ENCODE results near the gene SGPP2. TPM values are rescaled to one million over a fixed set of nuclear protein-coding genes. Genes with fewer than 3 reads are reported as not detected.

The SGPP2 gene
- total RNA-seq, 3 donors from 2014 or later: 7.2 to 13.2 (median 7.4) TPM

DNA sequence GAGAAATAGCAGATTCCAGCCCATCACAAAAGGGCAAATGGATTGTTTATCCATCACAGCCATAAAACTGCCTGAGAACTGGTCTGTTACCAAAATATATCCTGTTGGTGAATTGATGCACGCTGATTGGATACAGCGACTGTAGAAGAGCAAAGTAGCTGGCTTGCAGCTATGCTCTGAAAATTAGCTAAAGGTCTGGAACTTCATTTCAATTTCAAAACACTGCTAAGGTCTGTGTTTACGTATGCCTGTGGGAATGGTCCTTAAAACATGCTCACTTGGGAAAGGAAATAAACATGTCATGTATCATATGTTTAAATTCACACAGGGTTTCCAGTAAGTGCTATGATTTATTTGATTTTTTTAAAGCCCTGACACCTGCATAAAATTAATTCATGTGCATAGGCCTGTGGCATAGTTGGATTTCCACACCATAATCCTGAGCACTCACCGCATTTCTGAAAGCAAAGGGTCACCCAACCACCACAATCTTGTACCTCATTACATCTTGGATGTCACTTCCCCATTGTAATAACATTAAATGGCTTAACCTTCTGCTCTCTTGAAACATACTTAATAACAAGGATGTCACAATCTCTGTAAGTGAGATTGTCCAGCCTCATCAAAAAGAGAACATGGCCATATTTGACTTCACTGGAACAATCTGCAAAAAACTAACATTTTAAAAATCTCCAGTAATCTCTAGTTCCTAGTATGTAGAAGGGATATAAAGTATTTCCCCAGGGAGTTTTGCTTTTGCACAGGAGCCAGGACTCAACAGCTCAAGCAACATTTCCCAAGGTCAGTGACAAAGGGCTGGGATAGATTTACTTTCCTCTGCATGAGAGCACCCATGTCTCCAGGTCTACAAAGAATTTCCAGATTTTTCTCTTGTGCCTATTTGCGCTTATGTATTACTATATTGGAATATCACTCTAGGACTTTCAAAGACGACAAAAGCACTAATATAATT lies 121.8 kb downstream of the SGPP2 start:
- ATAC-seq (no peak), DNase-seq (no peak)
- no peak overlapping the region for H3K4me3 Mint-ChIP-seq
- peaks cover 1% of the 10 kb centered on the region for H3K36me3 Mint-ChIP-seq (ENCODE audit: insufficient read depth)
- no peaks in the 10 kb centered on the region for H3K9me3 Mint-ChIP-seq
- no peaks in the 10 kb centered on the region for H3K4me1 Mint-ChIP-seq (ENCODE audit: low read depth)
- peaks cover 7% of the 10 kb centered on the region for H3K27me3 Mint-ChIP-seq (ENCODE audit: low read depth)

DNA sequence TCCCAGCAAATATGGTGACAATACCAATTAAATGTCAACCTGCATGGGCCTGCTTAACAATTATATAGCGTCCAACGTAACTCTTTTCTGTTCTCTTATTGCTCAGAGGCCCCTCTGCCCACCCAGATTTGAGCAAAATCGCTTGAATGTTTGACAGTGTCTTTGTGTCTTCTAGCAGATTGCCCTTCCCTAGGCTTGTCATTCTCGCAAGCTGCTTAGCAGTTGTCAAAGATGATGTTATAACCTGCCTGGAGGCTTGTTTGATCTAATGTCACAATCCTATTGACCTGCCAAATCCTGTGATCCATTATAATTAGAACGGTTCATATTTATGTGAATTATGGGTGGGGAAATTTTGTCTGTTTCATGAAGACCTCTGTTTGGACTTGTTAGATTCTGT lies 122.7 kb downstream of the SGPP2 start:
- no peak overlapping the region for H3K4me3 Mint-ChIP-seq
- DNase-seq (no peak), ATAC-seq (no peak)
- H3K9me3 Mint-ChIP-seq: no peaks in the 10 kb centered on the region
- peaks cover 6% of the 10 kb centered on the region for H3K27me3 Mint-ChIP-seq (ENCODE audit: low read depth)
- no peaks in the 10 kb centered on the region for H3K4me1 Mint-ChIP-seq (ENCODE audit: low read depth)
- H3K36me3 Mint-ChIP-seq (ENCODE audit: insufficient read depth): no peaks in the 10 kb centered on the region

DNA sequence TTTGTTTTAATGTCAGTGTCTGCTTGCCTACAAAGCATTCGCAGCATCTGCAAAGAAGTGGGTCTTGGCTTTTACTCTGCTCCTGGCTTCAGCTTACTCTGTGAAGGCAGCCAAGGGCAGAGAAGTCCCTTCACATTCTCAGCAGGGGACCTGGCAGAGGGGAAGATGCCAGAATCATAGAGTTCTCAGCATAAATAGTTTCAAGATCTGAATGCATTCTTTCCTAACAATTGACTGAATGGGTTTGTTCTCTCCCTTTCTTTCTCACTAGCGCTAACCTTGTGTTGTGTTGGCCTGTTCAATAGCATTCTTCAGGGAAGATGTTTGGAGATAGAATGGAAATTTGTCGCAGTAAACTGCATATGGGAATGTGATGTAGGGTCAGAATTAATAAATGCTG lies 124.6 kb downstream of the SGPP2 start:
- ATAC-seq: no peak
- H3K4me1 Mint-ChIP-seq (ENCODE audit: low read depth): no peaks in the 10 kb centered on the region

DNA sequence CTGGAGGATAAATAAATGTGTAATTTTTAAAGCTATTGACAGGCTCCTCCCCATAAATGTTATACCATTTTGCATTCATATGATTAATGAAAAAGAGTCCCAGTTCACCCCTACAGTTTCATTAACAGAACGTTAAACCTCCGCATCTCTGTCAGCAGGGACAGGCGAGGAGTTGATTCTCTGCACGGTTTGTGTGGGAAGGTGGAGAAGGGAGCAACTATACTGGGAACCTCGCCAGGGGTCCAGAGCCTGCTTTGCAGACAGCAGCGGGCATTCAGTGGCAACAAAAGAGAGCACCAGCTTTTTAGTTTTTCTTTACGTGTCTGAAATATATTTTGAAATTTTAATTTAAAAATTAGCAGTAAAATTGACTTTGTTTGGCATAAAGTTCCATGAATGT lies 130.2 kb downstream of the SGPP2 start:
- H3K9me3 Mint-ChIP-seq: no peaks in the 10 kb centered on the region
- H3K4me3 Mint-ChIP-seq: no peak overlapping the region
- ATAC-seq (no peak), DNase-seq (no peak)
- peaks cover 10% of the 10 kb centered on the region for H3K27me3 Mint-ChIP-seq (ENCODE audit: low read depth)
- H3K4me1 Mint-ChIP-seq (ENCODE audit: low read depth): no peaks in the 10 kb centered on the region
- no peaks in the 10 kb centered on the region for H3K36me3 Mint-ChIP-seq (ENCODE audit: insufficient read depth)

More for the DNA sequence above, 124.6 kb downstream of the SGPP2 start:
- Mint-ChIP-seq H3K4me3 (no peak overlapping the region), H3K27me3 (ENCODE audit: low read depth) (peaks cover 15% of the 10 kb centered on the region), H3K36me3 (ENCODE audit: insufficient read depth) (no peaks in the 10 kb centered on the region), H3K9me3 (no peaks in the 10 kb centered on the region)
- no peak for DNase-seq

DNA sequence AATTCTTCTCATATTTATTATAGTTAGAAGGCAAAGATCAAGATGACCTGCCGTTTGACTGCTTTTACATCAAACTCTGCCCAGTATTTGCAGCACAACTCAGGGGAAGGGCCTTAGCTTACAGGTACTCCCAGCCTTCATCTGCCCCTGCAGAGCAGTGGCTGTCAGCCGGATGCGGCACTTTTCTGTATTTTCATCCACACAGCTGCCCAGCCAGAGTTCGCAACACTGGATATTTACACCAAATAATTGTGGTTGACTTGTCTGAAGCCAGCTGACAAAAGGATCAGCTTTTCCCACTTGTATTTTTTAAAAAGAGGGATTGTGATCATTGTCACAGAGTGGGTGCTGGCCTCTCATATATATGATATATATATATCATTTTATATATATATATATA lies 136.8 kb downstream of the SGPP2 start:
- H3K27me3 Mint-ChIP-seq (ENCODE audit: low read depth): no peaks in the 10 kb centered on the region
- ATAC-seq: no peak

DNA sequence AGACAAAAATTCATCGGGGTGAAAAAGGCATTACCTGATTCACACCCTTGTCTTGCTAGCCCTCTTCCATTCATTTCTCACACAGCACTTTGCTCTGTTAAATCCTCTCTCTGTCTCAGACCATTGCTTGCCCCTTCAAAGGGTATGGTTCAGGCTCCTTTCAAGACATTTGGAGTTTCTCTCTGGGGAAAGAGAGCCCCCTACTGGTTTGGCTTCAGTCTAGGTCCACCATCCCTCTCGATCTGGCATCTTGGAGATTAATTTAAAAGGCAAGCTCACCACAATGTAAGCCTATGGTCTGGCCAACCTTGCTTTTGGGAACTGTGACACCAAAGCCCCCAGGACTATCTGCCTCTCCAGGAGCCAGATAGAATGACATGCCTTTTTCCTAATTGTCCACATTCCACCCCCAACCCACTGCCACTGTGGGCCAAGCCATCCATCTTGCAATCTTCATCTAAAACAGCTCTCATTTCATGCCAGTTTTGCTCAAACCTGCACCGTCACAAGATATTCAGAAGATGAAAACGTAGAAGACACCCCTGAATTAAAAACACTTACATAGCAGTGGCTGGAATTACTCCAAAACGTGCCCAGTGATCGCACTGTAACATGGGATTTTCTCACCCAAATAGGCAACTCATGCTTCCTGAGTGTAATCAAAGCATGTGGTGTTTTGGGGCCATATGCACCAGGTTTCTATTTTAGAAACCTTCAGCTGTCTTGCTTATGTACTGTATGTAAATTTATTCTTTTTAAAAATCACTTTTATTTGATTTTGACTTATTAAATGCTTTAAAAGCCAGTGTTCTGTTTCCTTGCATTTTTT lies 137.7 kb downstream of the SGPP2 start:
- DNase-seq: no peak
- H3K36me3 Mint-ChIP-seq (ENCODE audit: insufficient read depth): peaks cover 15% of the 10 kb centered on the region
- H3K4me3 Mint-ChIP-seq: no peak overlapping the region
- peak in 1 of 2 donors; percentile 47 for ATAC-seq
- no peaks in the 10 kb centered on the region for H3K4me1 Mint-ChIP-seq (ENCODE audit: low read depth)
- H3K27me3 Mint-ChIP-seq (ENCODE audit: low read depth): no peaks in the 10 kb centered on the region
- no peaks in the 10 kb centered on the region for H3K9me3 Mint-ChIP-seq

More for the DNA sequence above, 136.8 kb downstream of the SGPP2 start:
- peaks cover 12% of the 10 kb centered on the region for H3K36me3 Mint-ChIP-seq (ENCODE audit: insufficient read depth)
- no peaks in the 10 kb centered on the region for H3K9me3 Mint-ChIP-seq
- H3K4me1 Mint-ChIP-seq (ENCODE audit: low read depth): no peaks in the 10 kb centered on the region
- H3K4me3 Mint-ChIP-seq: no peak overlapping the region
- no peak for DNase-seq

DNA sequence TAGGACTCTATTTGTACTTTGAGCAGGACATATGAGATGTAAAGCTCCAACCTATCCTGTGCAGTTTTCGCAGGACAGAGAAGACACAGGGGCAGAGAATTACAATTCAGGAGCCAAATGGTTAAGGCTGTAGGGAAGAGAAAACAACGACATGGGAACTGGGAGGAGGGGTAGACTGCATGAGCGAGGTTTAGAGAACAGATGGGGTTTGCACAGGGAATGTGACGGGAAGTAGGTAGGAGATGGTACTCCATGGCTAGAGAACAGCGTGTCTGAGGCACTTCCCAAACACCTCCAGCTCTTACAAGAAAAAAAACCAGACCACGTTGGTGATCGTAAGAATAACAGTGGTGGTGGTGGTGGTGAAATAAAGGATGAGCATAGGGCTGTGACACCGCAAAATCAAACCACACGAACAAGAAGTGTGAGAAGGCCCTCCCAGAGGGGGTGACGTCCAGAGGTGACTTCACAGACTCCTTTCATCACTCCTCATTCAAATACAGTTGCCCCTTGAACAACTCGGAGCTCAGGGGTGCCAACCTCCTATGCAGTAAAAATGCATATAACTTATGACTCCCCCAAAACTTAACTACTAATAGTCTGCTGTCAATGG lies 138.9 kb downstream of the SGPP2 start:
- H3K4me3 Mint-ChIP-seq: no peak overlapping the region
- no peak for ATAC-seq
- H3K27me3 Mint-ChIP-seq (ENCODE audit: low read depth): no peaks in the 10 kb centered on the region
- no peaks in the 10 kb centered on the region for H3K9me3 Mint-ChIP-seq
- H3K4me1 Mint-ChIP-seq (ENCODE audit: low read depth): no peaks in the 10 kb centered on the region
- peaks cover 20% of the 10 kb centered on the region for H3K36me3 Mint-ChIP-seq (ENCODE audit: insufficient read depth)
- no peak for DNase-seq

DNA sequence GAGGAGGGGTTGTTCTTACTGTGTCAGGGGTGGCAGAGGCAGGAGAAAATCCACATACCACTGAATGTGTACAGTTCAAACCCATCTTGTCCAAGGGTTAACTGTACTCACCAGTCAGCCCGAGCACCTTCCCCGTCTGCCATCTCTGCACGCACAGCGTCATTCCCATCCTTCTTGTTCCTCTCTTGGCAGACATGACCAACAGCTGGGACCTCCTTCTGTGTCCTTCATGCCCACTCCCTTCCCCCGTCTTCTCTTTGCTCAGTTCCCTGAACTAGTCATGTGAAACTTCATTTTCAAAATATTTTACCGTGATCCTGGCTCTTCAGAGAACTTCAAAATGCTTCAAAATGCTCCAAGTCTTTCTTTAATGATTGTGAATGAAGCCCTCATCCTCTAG lies 139.6 kb downstream of the SGPP2 start:
- ATAC-seq (no peak), DNase-seq (no peak)
- H3K4me1 Mint-ChIP-seq (ENCODE audit: low read depth): no peaks in the 10 kb centered on the region
- H3K27me3 Mint-ChIP-seq (ENCODE audit: low read depth): no peaks in the 10 kb centered on the region
- H3K36me3 Mint-ChIP-seq (ENCODE audit: insufficient read depth): peaks cover 22% of the 10 kb centered on the region
- no peak overlapping the region for H3K4me3 Mint-ChIP-seq
- no peaks in the 10 kb centered on the region for H3K9me3 Mint-ChIP-seq

DNA sequence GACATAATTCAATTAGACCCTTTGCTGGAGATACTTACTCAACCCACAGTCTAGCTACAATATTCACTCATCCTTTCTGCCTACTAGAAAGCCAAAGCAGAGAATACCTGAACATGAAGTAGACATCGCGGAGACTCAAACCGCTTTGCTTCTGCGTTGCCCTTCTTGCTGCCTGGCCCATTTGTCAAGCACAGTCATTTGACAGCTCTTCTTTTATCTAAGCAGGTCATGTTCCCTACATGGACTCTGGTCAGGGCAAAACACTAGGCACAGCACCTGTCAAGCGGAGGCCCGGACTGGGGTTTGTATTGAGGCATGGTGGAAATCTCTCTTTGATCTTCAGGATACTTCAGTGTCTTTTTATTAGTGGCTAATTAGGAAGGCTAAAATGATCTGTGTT lies 141.9 kb downstream of the SGPP2 start:
- H3K9me3 Mint-ChIP-seq: no peaks in the 10 kb centered on the region
- H3K4me1 Mint-ChIP-seq (ENCODE audit: low read depth): no peaks in the 10 kb centered on the region
- no peaks in the 10 kb centered on the region for H3K27me3 Mint-ChIP-seq (ENCODE audit: low read depth)
- no peak for ATAC-seq
- peaks cover 29% of the 10 kb centered on the region for H3K36me3 Mint-ChIP-seq (ENCODE audit: insufficient read depth)
- H3K4me3 Mint-ChIP-seq: no peak overlapping the region
- no peak for DNase-seq

DNA sequence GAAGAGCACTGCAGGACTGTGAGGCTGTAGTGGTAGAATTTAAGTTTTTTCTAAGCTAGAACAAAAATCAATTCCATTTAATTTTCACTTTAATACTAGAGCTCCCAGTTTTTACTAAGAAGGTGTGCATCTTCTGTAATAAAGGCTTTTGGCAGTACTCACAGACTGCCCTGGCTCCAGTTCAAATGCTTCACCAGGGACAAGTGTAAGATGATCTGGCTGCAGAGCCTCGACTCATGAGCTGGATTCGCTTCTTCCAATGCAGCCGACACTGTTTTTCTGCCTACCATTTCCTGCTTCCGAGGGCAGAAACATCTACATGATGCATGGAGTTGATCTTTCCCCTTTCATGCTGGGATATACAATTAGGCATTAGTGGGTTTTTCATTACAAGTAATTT lies 144.5 kb downstream of the SGPP2 start:
- Mint-ChIP-seq H3K36me3 (ENCODE audit: insufficient read depth) (peaks cover 47% of the 10 kb centered on the region), H3K9me3 (no peaks in the 10 kb centered on the region), H3K27me3 (ENCODE audit: low read depth) (no peaks in the 10 kb centered on the region), H3K4me1 (ENCODE audit: low read depth) (peaks cover 1% of the 10 kb centered on the region), H3K4me3 (no peak overlapping the region)
- no peak for ATAC-seq
- no peak for DNase-seq

DNA sequence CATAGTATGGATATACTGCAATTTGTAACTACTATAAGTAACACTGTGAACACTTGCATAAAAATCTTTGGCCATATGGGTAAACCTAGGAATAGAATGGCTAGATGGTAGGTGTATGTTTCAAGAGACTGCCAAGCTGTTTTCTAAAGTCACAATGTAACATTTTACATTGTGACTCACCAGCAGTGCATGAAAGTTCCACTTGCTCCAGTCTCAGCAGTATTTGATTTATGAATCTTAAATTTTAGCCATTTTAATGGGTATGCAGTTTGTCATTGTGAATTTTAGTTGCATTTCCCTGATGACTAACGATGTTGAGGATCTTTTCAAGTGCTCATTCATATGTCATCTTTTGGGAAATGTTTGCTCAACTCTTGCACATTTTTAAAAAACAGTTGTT lies 145.5 kb downstream of the SGPP2 start:
- DNase-seq: no peak
- Mint-ChIP-seq H3K4me1 (ENCODE audit: low read depth) (peaks cover 2% of the 10 kb centered on the region), H3K36me3 (ENCODE audit: insufficient read depth) (peaks cover 44% of the 10 kb centered on the region), H3K9me3 (no peaks in the 10 kb centered on the region), H3K27me3 (ENCODE audit: low read depth) (no peaks in the 10 kb centered on the region), H3K4me3 (no peak overlapping the region)
- ATAC-seq: no peak

DNA sequence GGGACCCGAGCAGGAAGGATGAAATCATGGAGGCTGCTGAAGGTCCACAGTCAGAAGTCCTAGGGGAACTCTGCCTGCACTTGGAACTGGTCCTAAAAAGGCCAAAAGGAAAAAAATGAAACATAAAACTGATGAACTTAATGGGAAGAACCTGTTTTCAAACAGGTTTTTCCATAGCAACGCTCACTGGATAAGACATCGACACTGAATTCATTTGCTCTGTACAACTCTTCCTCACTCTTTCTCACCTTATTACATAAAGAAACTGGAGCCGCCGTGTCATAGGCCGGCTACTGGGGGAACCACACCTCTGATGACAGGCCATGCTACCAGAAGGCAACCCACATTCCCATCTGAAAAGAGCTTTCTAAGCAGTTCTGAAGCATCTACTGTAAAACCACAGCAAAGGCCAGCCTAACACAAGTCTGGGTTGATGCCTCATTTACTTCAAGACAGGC lies 147.9 kb downstream of the SGPP2 start:
- peak in 1 of 2 donors; percentile 23 for ATAC-seq
- no peaks in the 10 kb centered on the region for H3K27me3 Mint-ChIP-seq (ENCODE audit: low read depth)
- peaks cover 2% of the 10 kb centered on the region for H3K4me1 Mint-ChIP-seq (ENCODE audit: low read depth)
- no peak overlapping the region for H3K4me3 Mint-ChIP-seq
- no peaks in the 10 kb centered on the region for H3K9me3 Mint-ChIP-seq
- DNase-seq: no peak
- peaks cover 39% of the 10 kb centered on the region for H3K36me3 Mint-ChIP-seq (ENCODE audit: insufficient read depth)

DNA sequence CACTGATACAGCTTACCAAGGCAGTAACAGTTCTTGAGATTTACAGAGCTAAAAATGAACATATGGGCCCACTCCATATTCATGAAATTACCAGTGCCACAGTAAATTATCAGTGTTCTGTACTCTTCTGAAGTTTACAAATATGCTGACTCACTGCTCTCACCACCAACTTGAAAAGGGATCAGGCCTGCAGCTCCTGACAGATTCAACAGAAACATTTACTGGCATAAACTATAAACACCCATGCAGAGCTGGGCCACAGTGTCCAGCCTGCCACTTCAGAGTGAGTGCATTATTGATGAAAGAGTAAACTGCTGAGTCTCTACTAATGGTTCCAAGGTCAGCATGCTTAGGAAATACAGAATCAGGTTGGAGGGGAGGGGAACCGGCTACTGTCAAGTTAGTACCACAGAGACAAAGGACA lies 148.4 kb downstream of the SGPP2 start:
- Mint-ChIP-seq H3K27me3 (ENCODE audit: low read depth) (no peaks in the 10 kb centered on the region), H3K36me3 (ENCODE audit: insufficient read depth) (peaks cover 39% of the 10 kb centered on the region), H3K4me1 (ENCODE audit: low read depth) (peaks cover 2% of the 10 kb centered on the region), H3K9me3 (no peaks in the 10 kb centered on the region), H3K4me3 (no peak overlapping the region)
- no peak for ATAC-seq
- DNase-seq: no peak

DNA sequence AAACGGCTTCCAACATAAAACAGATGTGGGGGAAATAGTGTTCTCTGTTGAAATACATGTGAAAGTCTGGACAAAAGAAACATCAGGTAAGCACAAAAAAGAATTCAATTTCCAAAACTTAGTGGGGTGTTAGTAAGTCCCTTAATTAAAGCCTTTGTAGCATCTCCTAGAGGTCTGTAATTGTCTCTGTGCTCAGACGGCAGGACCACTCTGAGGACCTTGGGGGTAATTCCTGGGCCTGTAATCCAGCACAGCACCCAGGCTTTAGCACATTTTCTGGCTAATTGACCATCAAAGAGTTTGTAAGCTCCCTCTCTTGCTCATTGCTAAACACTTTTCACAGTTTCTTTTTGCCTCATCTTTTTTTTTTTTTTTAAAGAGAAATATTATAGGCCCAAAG lies 151.3 kb downstream of the SGPP2 start:
- peaks cover 2% of the 10 kb centered on the region for H3K4me1 Mint-ChIP-seq (ENCODE audit: low read depth)
- H3K9me3 Mint-ChIP-seq: no peaks in the 10 kb centered on the region
- H3K4me3 Mint-ChIP-seq: no peak overlapping the region
- ATAC-seq (no peak), DNase-seq (no peak)
- H3K36me3 Mint-ChIP-seq (ENCODE audit: insufficient read depth): peaks cover 42% of the 10 kb centered on the region
- no peaks in the 10 kb centered on the region for H3K27me3 Mint-ChIP-seq (ENCODE audit: low read depth)

Data from activated T-cell treated with anti-CD3 and anti-CD28 coated beads, Interleukin-2, amount 50 U/mL, for 4 hours (primary cell).